ENCODE measurements around the gene PPDPF.

The PPDPF gene

GRCh38 chr20:63552481-63553249 lies 32.1 kb downstream of the PPDPF start:
- no peak overlapping the region for H3K4me3 ChIP-seq (ENCODE audit: insufficient read depth, low read depth, low read length)
- no peaks in the 10 kb centered on the region for H3K9me3 ChIP-seq (ENCODE audit: control insufficient read depth, low read length)
- no peak overlapping the region for H3K27ac ChIP-seq (ENCODE audit: insufficient read depth, low read depth, low read length, poor library complexity, severe bottlenecking)
- no peaks in the 10 kb centered on the region for H3K36me3 ChIP-seq (ENCODE audit: control insufficient read depth, insufficient read depth, low read length)
- peaks cover 15% of the 10 kb centered on the region for H3K4me1 ChIP-seq (ENCODE audit: control insufficient read depth, insufficient read depth, low read length)
- 33 to 37% methylated on average over 15 of the region's 15 CpGs for WGBS, 2 experiments
- H3K27me3 ChIP-seq (ENCODE audit: control insufficient read depth, insufficient read depth, low read length, poor library complexity, severe bottlenecking): peaks cover 5% of the 10 kb centered on the region

GRCh38 chr20:63553251-63553932 lies 32.8 kb downstream of the PPDPF start:
- Histone ChIP-seq H3K27me3 (ENCODE audit: control insufficient read depth, insufficient read depth, low read length, poor library complexity, severe bottlenecking) (peaks cover 5% of the 10 kb centered on the region), H3K4me1 (ENCODE audit: control insufficient read depth, insufficient read depth, low read length) (peaks cover 15% of the 10 kb centered on the region), H3K27ac (ENCODE audit: insufficient read depth, low read depth, low read length, poor library complexity, severe bottlenecking) (peak overlapping the region; percentile 61), H3K36me3 (ENCODE audit: control insufficient read depth, insufficient read depth, low read length) (no peaks in the 10 kb centered on the region), H3K9me3 (ENCODE audit: control insufficient read depth, low read length) (no peaks in the 10 kb centered on the region), H3K4me3 (ENCODE audit: insufficient read depth, low read depth, low read length) (peak overlapping the region; percentile 54)
- 3 to 4% methylated on average over 37 of the region's 37 CpGs for WGBS, 2 experiments

- Histone ChIP-seq H3K27me3 (ENCODE audit: control insufficient read depth, insufficient read depth, low read length, poor library complexity, severe bottlenecking) (peaks cover 5% of the 10 kb centered on the region), H3K4me3 (ENCODE audit: insufficient read depth, low read depth, low read length) (peak within 1 kb of the TSS; percentile 54), H3K9me3 (ENCODE audit: control insufficient read depth, low read length) (no peaks in the 10 kb centered on the region), H3K36me3 (ENCODE audit: control insufficient read depth, insufficient read depth, low read length) (no peaks in the 10 kb centered on the region), H3K4me1 (ENCODE audit: control insufficient read depth, insufficient read depth, low read length) (peaks cover 15% of the 10 kb centered on the region), H3K27ac (ENCODE audit: insufficient read depth, low read depth, low read length, poor library complexity, severe bottlenecking) (peak within 1 kb of the TSS; percentile 61)
- 1% methylated on average over 34 of the region's 34 CpGs for WGBS, 2 experiments
Measured at GRCh38 chr20:63553933-63554290, 33.3 kb downstream of the PPDPF start, which contains the start of gene FNDC11. FNDC11 (plus strand) TSS chr20:63554159; CDS start chr20:63555664, 1,505 bp downstream.

- Histone ChIP-seq H3K4me3 (ENCODE audit: insufficient read depth, low read depth, low read length) (peak overlapping the region; percentile 54), H3K4me1 (ENCODE audit: control insufficient read depth, insufficient read depth, low read length) (peaks cover 15% of the 10 kb centered on the region), H3K27ac (ENCODE audit: insufficient read depth, low read depth, low read length, poor library complexity, severe bottlenecking) (no peak overlapping the region), H3K27me3 (ENCODE audit: control insufficient read depth, insufficient read depth, low read length, poor library complexity, severe bottlenecking) (peaks cover 5% of the 10 kb centered on the region), H3K9me3 (ENCODE audit: control insufficient read depth, low read length) (no peaks in the 10 kb centered on the region), H3K36me3 (ENCODE audit: control insufficient read depth, insufficient read depth, low read length) (no peaks in the 10 kb centered on the region)
- 72 to 75% methylated on average over 38 of the region's 38 CpGs for WGBS, 2 experiments
Measured at GRCh38 chr20:63554361-63555278, 34.1 kb downstream of the PPDPF start.

GRCh38 chr20:63555661-63556381 lies 35.3 kb downstream of the PPDPF start:
- Histone ChIP-seq H3K4me3 (ENCODE audit: insufficient read depth, low read depth, low read length) (no peak overlapping the region), H3K27me3 (ENCODE audit: control insufficient read depth, insufficient read depth, low read length, poor library complexity, severe bottlenecking) (peaks cover 5% of the 10 kb centered on the region), H3K27ac (ENCODE audit: insufficient read depth, low read depth, low read length, poor library complexity, severe bottlenecking) (no peak overlapping the region), H3K36me3 (ENCODE audit: control insufficient read depth, insufficient read depth, low read length) (no peaks in the 10 kb centered on the region), H3K9me3 (ENCODE audit: control insufficient read depth, low read length) (no peaks in the 10 kb centered on the region), H3K4me1 (ENCODE audit: control insufficient read depth, insufficient read depth, low read length) (peaks cover 15% of the 10 kb centered on the region)
- 95 to 96% methylated on average over 45 of the region's 45 CpGs for WGBS, 2 experiments

GRCh38 chr20:63556873-63557478 lies 36.4 kb downstream of the PPDPF start:
- no peaks in the 10 kb centered on the region for H3K9me3 ChIP-seq (ENCODE audit: control insufficient read depth, low read length)
- peaks cover 5% of the 10 kb centered on the region for H3K27me3 ChIP-seq (ENCODE audit: control insufficient read depth, insufficient read depth, low read length, poor library complexity, severe bottlenecking)
- WGBS, 2 experiments: 49 to 50% methylated on average over 23 of the region's 23 CpGs
- H3K4me1 ChIP-seq (ENCODE audit: control insufficient read depth, insufficient read depth, low read length): peaks cover 15% of the 10 kb centered on the region
- no peak overlapping the region for H3K4me3 ChIP-seq (ENCODE audit: insufficient read depth, low read depth, low read length)
- no peak overlapping the region for H3K27ac ChIP-seq (ENCODE audit: insufficient read depth, low read depth, low read length, poor library complexity, severe bottlenecking)
- no peaks in the 10 kb centered on the region for H3K36me3 ChIP-seq (ENCODE audit: control insufficient read depth, insufficient read depth, low read length)

GRCh38 chr20:63557481-63557891 lies 36.9 kb downstream of the PPDPF start:
- Histone ChIP-seq H3K4me1 (ENCODE audit: control insufficient read depth, insufficient read depth, low read length) (peaks cover 15% of the 10 kb centered on the region), H3K27me3 (ENCODE audit: control insufficient read depth, insufficient read depth, low read length, poor library complexity, severe bottlenecking) (peaks cover 5% of the 10 kb centered on the region), H3K9me3 (ENCODE audit: control insufficient read depth, low read length) (no peaks in the 10 kb centered on the region), H3K27ac (ENCODE audit: insufficient read depth, low read depth, low read length, poor library complexity, severe bottlenecking) (no peak overlapping the region), H3K4me3 (ENCODE audit: insufficient read depth, low read depth, low read length) (no peak overlapping the region), H3K36me3 (ENCODE audit: control insufficient read depth, insufficient read depth, low read length) (no peaks in the 10 kb centered on the region)
- 91 to 93% methylated on average over 19 of the region's 19 CpGs for WGBS, 2 experiments

GRCh38 chr20:63558804-63559484 lies 38.4 kb downstream of the PPDPF start:
- WGBS, 2 experiments: 95 to 97% methylated on average over 14 of the region's 14 CpGs
- no peaks in the 10 kb centered on the region for H3K9me3 ChIP-seq (ENCODE audit: control insufficient read depth, low read length)
- no peak overlapping the region for H3K4me3 ChIP-seq (ENCODE audit: insufficient read depth, low read depth, low read length)
- peaks cover 15% of the 10 kb centered on the region for H3K4me1 ChIP-seq (ENCODE audit: control insufficient read depth, insufficient read depth, low read length)
- H3K36me3 ChIP-seq (ENCODE audit: control insufficient read depth, insufficient read depth, low read length): no peaks in the 10 kb centered on the region
- no peak overlapping the region for H3K27ac ChIP-seq (ENCODE audit: insufficient read depth, low read depth, low read length, poor library complexity, severe bottlenecking)
- peaks cover 5% of the 10 kb centered on the region for H3K27me3 ChIP-seq (ENCODE audit: control insufficient read depth, insufficient read depth, low read length, poor library complexity, severe bottlenecking)
